ENCODE results near the gene SUPT4H1. TPM values are rescaled to one million over a fixed set of nuclear protein-coding genes. Genes with fewer than 3 reads are reported as not detected.

The SUPT4H1 gene
- total RNA-seq, 1 donor from 2014 or later: 61.9 TPM

DNA sequence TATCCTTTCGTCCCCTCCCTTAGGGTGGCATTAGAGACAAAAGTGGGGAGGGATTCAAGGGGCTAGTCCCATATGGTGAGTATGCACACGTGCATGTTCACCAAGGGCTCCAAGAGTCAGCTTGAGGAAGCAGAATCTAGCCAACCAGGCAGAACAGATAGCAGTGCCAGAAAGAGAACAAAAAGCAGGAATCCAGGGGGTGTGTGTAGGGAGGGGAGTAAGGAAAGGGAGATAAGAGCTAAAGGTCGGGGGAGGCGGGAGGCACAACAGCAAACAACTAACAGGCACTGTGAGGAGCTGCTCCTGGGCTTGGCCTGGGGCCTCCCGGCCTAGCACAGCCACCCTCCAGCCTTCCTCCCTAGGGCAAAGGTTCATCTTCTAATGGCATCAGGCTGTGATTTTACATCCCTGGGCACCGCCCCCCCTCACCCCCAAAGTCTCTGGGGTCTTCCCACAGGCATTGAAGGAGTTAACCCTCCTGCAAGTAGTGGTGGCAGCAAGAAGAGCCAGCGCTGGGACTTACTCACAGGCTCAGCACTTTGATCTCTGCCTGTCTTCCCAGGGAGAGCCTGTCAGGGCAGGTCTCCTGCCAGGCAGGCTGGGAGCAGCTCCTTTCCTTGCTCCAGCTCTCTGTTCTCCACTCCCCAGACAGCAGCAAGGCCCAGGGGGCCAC is 12.4 kb upstream of the SUPT4H1 start:
- no peak for DNase-seq (ENCODE audit: low spot score)

DNA sequence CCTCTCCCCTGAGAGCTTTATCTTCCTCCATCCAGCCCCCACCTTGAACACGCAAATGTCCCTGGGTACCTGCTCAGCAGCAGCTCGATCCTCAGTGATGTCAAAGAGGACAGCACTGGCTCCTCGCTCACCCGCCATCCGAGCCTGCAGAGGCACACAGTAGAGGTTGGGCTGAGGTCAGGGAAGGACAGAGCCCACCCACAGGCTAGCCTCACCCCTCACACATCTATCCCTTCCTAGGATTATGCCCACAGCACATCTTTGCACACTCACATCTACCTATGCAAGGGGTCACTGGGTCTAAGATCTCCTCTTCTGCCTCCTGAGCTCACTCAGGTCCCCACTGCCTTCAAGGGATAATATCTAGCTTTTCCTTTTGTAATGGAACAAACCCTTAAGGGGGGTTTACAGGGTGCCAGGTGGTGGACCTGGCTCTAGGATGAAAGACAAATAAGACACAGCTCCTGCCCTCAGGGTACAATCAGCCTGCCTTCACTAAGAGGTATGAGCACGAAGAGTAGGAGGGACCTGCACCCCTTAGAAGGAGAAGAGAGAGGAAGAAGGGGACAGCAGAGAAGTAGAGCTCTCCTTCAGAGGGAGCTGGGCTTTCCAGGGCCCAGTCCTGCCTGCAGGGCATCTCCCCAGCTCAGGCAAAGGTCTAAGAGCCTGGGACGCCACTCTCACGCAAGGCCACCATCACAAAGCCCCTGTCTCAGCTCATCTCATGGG is 11.6 kb upstream of the SUPT4H1 start:
- DNase-seq (ENCODE audit: low spot score): no peak

DNA sequence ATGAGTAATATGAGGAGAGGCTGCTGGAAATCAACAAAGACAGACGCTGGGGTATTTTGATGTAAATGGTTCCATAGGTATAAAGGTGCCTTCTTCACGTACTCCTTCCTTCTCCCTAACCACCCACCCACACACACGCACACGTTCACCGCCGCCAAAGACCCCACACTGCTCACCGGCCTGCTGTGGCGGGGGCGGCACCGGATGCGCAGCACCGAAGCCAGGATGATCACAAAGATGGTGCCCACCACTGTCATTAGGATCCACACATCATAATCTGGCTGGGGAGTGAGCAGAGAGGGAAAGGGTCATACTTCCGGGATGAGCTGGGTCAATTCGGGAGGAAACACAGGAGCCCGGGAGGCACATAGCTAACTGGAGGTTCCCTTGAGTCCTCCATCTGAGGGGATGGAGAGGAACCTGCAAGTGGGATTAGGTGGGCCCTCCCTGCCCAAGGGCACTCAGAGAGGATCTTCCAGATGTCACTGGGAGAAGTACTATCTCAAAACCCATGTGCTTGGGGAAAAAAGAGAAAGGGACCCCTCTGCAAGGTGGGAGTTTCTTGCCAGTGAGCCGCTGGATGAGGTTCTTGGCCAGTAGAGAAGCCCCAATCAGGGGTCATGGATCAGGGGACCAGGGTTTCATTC is 10.5 kb upstream of the SUPT4H1 start:
- DNase-seq (ENCODE audit: low spot score): no peak

DNA sequence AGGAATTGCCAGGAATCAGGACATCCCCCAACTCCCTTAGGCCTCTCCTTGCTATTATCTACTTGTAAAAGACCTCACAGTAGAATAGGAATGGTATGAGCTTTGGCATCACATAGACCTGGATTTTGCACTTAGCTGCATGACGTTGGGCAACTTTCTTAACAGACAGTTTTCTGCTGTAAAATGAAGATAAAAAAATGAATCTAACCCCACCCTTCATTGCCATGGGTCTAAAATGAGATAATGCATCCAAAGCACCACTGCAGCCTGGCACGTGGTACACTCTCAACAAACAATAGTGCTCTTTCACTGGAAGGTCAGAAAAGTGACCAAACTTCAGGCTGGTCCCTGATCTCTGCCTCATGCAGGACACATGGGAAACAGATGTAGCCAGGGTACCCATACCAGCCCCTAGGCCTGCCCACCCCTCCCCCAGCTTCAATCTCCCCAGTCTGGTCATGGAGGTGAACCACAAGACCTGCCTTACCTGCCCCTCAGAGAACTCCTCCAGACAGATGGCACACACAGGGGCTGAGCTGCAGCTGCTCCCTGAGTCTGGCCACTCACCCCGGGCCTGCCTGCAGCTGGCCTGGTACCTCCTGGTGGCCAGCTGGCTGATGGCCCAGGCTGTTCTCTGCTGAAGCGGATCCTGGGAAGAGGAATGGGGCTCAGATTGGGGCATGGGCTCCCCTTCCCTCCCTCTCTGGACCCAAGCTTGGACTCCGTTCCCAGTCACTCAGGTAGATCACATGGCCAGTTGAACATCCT is 8.5 kb upstream of the SUPT4H1 start:
- DNase-seq (ENCODE audit: low spot score): no peak

DNA sequence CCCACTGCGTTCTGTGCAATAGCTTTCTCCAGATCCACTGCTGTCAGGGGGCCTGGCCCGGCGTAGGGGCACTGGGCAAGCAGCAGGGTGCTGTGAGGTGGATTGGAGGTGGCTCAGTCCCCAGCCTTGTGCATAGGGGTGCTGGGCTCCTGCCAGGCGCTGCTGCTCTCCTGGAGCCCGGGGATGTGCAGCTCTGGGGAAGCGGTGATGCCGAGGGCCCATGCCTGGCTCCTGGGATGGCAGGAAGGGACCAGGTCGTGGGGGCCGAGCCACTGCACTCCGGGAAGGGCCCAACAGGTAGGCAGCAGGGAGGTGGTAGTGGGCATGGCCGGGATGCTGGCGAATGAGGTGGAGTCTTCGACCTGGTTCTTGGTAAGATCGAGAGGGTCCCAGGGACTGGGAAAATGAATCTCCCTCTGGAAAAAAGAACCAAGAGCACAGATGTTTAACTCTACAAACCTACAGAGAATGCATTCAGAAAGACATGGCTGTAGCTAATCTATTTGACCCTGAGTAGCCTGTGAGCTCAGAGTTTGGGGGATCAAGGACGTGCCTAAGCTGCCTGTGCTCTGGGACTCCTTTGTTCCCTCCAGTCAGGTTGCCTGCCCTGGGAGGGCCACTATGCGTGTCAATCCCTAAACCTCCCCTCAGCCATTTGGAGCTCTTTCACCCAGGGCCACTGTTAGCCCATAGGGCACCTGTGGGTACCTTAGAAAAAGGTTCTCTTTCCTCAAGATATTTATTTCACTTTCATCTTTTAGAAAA is 6.6 kb upstream of the SUPT4H1 start:
- no peak for DNase-seq (ENCODE audit: low spot score)

DNA sequence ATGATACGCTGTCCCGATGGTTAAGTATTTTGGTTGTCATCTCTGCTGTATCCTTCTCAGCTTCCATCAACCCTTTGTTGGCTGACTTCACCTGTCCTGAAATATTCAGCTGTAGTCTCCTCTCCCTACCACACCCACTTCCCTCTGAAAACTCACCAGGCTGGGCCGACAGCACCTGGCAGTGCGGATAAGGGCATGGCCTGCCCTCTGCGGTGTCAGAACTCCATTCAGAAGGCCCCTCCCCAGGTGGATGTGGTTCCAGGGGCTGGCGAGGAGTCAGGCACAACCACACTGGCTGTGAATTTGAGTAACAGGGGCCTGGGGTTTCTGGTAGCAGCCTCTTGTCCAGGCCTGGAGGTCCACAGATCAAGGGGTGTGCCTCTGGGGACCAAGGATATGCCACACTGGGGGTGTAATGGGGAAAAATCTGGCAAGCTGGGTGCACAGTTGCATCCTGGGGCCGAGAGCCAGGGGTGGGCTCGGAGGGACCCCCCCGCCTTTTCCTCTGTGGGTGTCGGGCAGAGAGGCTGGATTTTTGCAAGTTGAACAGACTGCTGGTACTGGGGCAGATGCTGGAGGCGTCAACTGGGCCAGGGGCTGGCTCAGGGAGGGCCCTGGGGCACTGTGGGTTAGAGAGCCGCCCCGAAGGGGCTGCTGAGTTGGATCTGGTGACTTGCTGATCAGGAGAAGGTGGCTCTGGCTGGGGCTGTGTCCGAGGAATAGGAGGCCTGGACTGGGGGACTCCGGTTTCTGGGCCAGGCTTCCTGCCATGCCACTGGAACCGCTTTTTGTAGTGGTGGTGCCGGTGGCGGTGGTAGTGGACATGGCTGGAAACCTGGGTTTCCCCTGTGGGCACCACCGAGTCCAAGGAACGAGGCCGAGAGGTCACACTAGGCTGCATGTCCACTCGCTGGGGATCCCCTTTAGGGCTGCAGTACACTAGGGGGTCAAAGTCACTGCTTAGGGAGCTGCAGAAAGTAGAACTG is 5.6 kb upstream of the SUPT4H1 start:
- no peak for DNase-seq (ENCODE audit: low spot score)

DNA sequence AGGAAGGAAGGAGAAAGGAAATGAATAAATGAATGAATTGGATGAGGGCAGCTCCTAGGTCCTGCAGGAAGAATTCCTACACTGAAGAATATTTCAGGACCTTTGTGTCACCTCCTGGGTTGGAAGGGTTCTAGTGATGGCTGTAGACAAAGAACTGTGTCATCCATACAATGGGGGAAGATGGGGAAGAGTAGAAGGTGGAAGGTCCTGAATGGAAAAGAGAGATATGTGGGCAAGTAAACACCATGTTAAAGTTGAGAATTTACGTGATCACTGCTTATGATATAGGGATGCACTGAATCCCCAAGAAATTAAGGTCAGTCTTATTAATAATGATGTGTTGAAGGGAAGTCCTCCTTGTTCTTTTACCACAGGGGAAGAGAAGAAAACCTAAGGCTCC is 4.2 kb upstream of the SUPT4H1 start:
- DNase-seq (ENCODE audit: low spot score): no peak

DNA sequence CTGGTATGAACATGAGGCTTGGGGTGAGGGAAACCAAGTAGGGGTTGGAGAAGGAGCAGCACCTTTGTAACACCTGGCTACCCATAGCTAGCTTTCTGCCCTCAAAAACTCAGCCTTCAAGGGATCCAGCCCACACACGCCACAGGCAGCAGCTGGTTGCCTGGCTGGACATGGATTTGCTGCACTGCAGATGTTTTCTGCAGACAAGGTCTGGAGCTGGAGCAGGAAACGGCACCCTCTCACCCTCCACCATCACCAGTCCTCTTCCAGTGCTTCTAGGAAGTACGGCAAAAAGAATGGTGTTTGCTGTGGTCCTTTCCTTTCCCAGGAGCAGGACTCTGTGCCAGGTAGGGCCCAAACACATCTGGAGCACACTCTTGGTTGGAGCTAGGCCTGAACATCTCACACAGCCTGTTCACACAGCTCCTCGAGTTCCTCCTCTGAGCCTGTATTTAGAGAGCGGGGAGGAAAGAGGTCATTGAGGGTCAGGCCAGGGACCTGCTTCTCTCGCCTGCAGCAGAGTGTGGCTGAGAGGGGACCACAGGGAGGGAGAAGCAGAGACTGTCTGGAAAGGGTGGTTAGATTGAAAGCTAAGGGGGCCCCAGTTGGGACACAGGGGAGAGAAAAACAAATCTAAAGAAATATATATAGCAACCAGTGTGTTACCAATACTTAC is 2.7 kb upstream of the SUPT4H1 start:
- DNase-seq (ENCODE audit: low spot score): no peak

DNA sequence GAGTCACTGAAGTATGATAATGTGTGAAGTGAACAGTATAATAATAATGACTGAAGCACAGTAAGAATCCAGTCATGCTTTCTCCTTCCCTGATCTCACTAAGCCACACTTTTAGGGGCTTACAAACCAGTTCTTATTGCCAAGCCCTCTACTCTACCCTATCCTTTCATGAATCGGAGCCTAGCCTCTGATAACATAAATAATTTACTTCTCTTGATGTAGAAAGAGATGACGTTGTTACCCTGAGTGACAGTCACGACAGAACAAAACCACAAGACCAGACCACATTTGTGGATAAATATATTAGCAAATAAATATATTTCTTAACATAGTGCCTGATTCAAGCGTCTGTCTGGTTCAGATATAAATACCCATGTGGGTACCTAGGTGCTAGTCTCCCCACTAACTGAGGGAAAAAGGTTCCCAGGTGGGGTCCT is 1.4 kb upstream of the SUPT4H1 start:
- no peak for DNase-seq (ENCODE audit: low spot score)

DNA sequence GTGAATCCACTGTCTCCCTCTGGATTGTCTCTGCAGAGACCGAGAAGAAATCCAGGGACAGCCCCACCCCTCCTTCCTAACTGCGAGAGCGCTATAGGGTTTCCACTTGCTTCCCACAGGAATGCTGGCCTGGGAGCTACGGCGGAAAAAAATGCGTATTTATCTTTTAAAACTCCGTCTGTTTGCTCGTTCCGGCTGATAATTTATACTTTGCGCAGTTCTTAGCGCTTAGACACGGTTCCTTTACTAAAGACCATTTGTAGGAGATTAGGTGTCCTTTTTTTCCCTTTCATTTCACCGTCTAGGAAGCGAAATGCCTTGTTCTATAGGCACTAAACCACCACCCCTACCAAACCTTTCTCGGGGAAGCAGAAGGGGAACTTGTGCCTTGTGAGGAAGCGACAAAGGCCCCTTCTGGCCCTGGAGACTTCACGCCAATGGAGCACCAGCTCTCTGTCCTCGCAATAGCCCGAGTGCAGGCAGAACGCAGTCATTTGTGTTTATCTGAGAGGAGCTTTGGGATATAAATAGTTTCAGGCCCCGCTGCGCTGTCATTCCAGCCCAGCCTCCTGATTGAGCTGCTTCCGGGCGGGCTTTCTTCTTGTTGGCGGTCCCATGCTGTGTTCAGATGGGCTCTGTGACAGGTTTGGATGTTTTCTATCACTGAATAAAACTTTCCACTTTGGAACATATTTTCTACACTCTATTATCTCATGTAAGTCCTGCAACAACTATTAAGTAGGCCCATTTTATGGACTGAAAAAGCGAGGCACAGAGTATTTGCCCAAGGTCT is 791 bp upstream of the SUPT4H1 start:
- DNase-seq (ENCODE audit: low spot score): no peak

DNA sequence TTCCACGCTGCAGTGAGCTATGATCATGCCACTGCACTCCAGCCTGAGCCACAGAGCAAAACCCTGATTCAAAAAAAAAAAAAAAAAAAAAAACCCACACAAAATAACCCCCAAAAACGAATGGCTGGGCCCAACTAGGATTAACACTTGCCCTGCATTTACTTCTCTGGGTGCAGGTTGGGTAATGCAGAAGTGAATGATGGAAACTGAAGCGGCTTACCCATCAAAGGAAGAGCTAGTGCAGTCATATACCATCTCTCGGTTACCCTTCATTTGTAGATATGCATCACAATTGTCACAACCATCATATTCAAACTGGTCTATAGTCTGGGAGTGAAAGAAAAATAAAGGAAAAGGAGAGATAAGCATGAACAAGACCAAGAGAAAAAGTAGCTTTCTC is 819 bp downstream of the SUPT4H1 start:
- DNase-seq (ENCODE audit: low spot score): no peak

DNA sequence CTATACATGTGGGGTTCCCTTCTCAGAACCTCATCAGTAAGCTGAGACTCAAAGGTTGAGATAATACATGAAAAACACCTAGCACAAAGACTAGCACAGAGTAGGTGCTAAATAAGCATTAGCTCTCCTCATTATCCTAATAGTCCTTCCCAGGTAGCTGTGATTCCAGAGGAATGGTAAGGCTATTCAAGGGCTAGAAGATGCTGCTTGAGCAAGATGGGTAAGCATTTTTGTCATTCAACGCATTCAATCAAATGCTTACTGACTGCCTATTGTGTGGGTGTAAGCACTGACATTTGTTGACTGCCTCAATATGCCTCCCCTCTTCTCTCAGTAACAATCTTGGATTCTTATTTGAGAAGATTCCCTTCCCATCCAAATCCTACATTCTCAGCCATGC is 4.0 kb downstream of the SUPT4H1 start:
- no peak for DNase-seq (ENCODE audit: low spot score)

DNA sequence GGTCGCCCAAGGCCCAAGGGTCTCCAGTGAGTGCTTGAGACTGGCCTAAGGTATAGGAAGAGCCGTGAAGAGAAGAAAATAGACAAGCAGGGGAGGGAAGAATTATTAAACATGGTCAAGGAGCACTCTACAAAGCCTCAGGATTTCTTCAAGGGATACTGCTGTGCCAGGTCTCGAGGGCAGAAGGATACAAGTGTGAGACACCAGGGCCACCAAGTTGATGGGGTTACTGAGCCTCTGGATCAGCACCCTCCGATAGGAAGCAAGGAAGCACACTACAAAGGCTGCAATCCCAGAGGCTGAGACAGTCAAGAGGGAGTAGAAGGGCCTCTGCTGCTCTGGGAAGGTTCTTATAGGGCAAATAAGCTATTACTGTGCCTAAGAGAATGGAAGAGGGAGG is 6.5 kb downstream of the SUPT4H1 start:
- DNase-seq (ENCODE audit: low spot score): no peak

DNA sequence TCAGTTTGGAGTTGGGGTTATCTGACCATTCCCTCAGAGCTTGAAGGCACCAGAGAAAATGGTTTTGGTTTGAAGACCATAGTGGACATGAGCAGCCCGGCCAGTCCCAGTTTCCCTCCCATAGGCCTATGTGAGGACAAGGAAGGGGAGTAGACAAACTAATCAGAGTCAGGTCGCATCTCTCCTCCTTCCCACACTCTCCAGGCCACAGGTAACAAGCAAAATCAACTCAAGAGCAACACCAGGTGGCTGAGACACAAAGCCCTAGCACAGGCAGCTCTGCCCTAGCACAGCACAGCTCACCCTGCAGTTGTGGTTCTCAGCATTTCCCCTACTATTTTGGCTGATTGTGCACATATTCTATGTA is 7.2 kb downstream of the SUPT4H1 start:
- DNase-seq (ENCODE audit: low spot score): no peak

DNA sequence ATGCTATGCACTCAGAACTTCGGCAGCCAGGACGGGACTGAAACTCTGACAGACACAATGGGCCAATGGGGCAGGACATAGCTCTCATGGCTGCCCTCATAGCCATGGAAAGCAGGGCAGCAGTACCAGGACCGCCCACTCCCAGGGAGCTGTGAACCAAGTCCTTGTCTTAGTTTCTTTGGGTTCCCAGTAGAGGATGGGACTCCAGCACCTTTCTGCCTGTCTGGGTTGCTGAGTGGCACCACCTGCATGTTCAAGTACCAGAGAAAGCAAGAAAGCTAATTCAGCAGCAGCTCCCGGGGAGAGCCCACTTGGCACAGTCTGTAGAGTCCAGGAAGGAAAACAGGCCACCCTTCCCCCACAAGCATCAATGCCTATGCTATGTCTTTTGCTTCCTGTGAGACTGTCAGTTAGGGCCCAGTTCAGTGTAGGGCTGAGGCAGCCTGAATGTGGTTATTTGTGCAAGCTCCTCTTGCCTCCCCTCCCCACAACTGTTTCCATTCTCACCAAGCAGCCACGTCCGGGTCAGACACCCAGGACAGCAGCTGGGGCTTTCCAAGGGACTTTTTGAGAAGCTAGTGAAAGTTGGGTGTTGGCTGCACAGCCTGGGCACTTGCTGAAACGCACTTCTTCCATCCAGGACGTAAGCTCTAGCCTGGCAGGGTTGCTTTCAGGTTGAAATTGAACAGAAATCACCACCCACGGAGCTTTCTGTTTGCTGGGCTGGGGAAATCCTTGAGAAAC is 7.8 kb downstream of the SUPT4H1 start:
- DNase-seq (ENCODE audit: low spot score): no peak

DNA sequence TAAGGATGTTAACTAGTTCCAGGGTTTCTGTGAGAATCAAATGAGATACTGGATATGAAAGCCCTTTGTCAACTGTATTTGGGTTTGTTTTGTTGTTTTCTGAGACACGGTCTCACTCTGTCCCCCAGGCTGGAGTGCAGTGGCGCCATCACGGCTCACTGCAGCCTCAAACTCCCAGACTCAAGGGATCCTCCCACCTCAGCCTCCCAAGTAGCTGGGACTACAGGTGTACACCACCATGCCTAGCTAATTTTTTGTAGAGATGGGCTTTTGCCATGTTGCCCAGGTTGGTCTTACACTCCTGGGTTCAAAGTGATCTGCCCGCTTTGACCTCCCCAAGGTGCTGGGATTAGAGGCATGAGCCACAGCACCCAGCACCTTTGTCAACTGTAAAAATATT is 8.9 kb downstream of the SUPT4H1 start:
- no peak for DNase-seq (ENCODE audit: low spot score)

DNA sequence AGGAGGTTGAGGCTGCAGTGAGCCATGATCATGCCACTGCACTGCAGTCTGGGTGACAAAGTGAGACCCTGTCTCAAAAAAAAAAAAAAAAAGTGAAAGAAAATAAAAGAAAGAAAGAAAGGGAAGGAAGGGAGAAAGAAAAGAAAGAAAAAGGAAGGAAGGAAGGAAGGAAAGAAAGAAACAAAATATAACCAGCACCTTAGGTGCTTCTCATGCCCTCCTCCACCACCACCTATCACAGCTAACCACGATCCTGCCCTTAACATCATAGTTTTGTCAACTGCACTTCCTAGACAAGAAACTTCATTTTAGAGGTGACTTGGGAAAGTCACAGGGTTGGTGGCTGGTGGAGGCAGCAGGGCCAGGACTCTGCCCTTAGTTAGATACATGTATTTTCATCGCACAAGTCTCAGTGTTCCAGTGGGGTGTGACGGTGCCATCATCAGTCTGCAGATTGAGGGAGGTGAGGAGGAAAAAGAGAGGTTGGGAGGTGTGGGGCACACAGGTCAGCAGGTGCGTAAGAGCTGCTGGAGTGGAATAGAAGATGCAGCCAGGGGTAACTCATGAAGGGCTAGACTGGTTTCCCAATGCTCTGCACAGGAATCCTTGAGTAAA is 10.0 kb downstream of the SUPT4H1 start:
- DNase-seq (ENCODE audit: low spot score): no peak

Data from mesenteric fat pad (tissue), 1 donor.